GM12878 (cell line): ENCODE data around the gene MILR1. TPM values are rescaled to one million over a fixed set of nuclear protein-coding genes. Genes with fewer than 3 reads are reported as not detected.

Source experiments
- ATAC-seq: fragments of 200-7000 bp; cut with Tn5 transposase; 3 replicates; pipeline ENCODE4 v1.9.1; 2020; ENCODE audit warnings: mild to moderate bottlenecking, moderate library complexity
- BruUV-seq: library from RNA; stranded (reverse); fragments of 400-500 nt; replicated peaks from 2 replicates; lab custom pipeline; 2021; lab: Mats Ljungman, UMichigan
- CTCF ChIA-PET: fragments of 300-600 bp; sonication (Branson Sonifier 250); formaldehyde crosslinking; extraction: SDS; loops from one replicate; lab custom pipeline; 2021; ENCODE audit warnings: inconsistent platforms; lab: Yijun Ruan, JAX
- POLR2A ChIA-PET: fragments of 350-600 bp; formaldehyde crosslinking; extraction: SDS; loops from one replicate; lab custom pipeline; 2021; ENCODE audit warnings: inconsistent platforms; lab: Charles Lee
- RAD21 ChIA-PET: fragments of 300-600 bp; sonication (Branson Sonifier 250); formaldehyde crosslinking; loops from one replicate; lab custom pipeline; 2023; ENCODE audit warnings: antibody characterized with exemption; ENCODE audit not compliant: unreplicated experiment; lab: Charles Lee
- SMC1A ChIA-PET: fragments of 300-600 bp; sonication (Branson Sonifier 250); formaldehyde crosslinking; loops from one replicate; lab custom pipeline; 2023; ENCODE audit not compliant: unreplicated experiment, uncharacterized antibody; lab: Charles Lee
- DNase-seq: peaks from one replicate; pipeline ENCODE4 v3.0.0-alpha.2; 2011; ENCODE audit warnings: low read depth, low spot score
- FAIRE-seq: peaks from 3 replicates; lab custom pipeline; 2011; peaks lifted over from hg19 to GRCh38; lab: Jason Lieb, UNC
- H2AFZ ChIP-seq: 2 replicates; pipeline ENCODE4 v1.6.0; 2011; ENCODE audit warnings: low read depth, low read length, control low read depth; ENCODE audit not compliant: control insufficient read depth
- H3K27ac ChIP-seq: 2 replicates; pipeline ENCODE4 v1.5.1; 2011; ENCODE audit warnings: control low read depth; ENCODE audit not compliant: control insufficient read depth, insufficient read depth
- H3K27me3 ChIP-seq, 2 experiments: replicated peaks in 1 of 2; 2 replicates each; pipeline versions ENCODE4 v1.6.0 to v1.6.1; 2011; ENCODE audit warnings: low read length in 1 of 2; ENCODE audit not compliant: control insufficient read depth in 2 of 2, insufficient read depth in 2 of 2
- H3K36me3 ChIP-seq, 2 experiments: 2 replicates each; pipeline ENCODE4 v1.5.1; 2011; ENCODE audit warnings: low read length in 1 of 2; ENCODE audit not compliant: control insufficient read depth in 2 of 2, insufficient read depth in 2 of 2
- H3K4me1 ChIP-seq: 2 replicates; pipeline ENCODE4 v1.6.1; 2011; ENCODE audit warnings: mild to moderate bottlenecking, low read length, moderate library complexity, mixed read lengths; ENCODE audit not compliant: control insufficient read depth, insufficient read depth
- H3K4me2 ChIP-seq: 2 replicates; pipeline ENCODE4 v1.6.0; 2011; ENCODE audit warnings: control low read depth; ENCODE audit not compliant: control insufficient read depth, insufficient read depth
- H3K4me3 ChIP-seq: fragments of 200-600 bp; sonication (generic); 2 replicates; pipeline ENCODE4 v1.5.1; 2016
- H3K79me2 ChIP-seq: 2 replicates; pipeline ENCODE4 v1.6.0; 2011; ENCODE audit warnings: low read length; ENCODE audit not compliant: control insufficient read depth, insufficient read depth
- H3K9ac ChIP-seq: 2 replicates; pipeline ENCODE4 v1.8.0; 2011; ENCODE audit warnings: low read length, control low read depth, mixed read lengths; ENCODE audit not compliant: control insufficient read depth, insufficient read depth
- H3K9me3 ChIP-seq: replicated peaks from 3 replicates; pipeline ENCODE4 v1.5.1; 2011; ENCODE audit warnings: mild to moderate bottlenecking, low read length; ENCODE audit not compliant: control insufficient read depth, insufficient read depth
- H4K20me1 ChIP-seq: 2 replicates; pipeline ENCODE4 v1.6.0; 2011; ENCODE audit not compliant: control insufficient read depth, insufficient read depth
- ATF7 ChIP-seq: fragments of 450-650 bp; IDR thresholded peaks from 2 replicates; pipeline ENCODE4 v1.6.1; 2016; ENCODE audit warnings: low read depth, mild to moderate bottlenecking
- FOXK2 ChIP-seq: fragments of 450-650 bp; IDR thresholded peaks from 2 replicates; pipeline ENCODE4 v1.6.1; 2017; ENCODE audit warnings: mild to moderate bottlenecking, moderate library complexity
- HCFC1 ChIP-seq: fragments of 150-350 bp; IDR thresholded peaks from 2 replicates; pipeline ENCODE4 v1.6.1; 2014; ENCODE audit warnings: low read length
- IRF3 ChIP-seq: fragments of 450-650 bp; IDR thresholded peaks from 2 replicates; pipeline ENCODE4 v1.6.1; 2014; ENCODE audit warnings: mild to moderate bottlenecking
- IRF4 ChIP-seq: IDR thresholded peaks from 2 replicates; pipeline ENCODE4 v1.6.1; 2011; ENCODE audit warnings: low read depth, low read length
- IRF5 ChIP-seq: fragments of 450-650 bp; IDR thresholded peaks from 2 replicates; pipeline ENCODE4 v1.6.1; 2017; ENCODE audit warnings: borderline replicate concordance
- KDM1A ChIP-seq: fragments of 200-600 bp; sonication (generic); IDR thresholded peaks from 2 replicates; pipeline ENCODE4 v1.6.1; 2016; ENCODE audit warnings: borderline replicate concordance
- NFXL1 ChIP-seq: fragments of 450-650 bp; IDR thresholded peaks from 2 replicates; pipeline ENCODE4 v1.6.1; 2017; ENCODE audit warnings: antibody characterized with exemption, mild to moderate bottlenecking, borderline replicate concordance
- NFYB ChIP-seq: IDR thresholded peaks from 2 replicates; pipeline ENCODE4 v1.6.1; 2011; ENCODE audit warnings: low read depth, mild to moderate bottlenecking, low read length, improper control_type of control experiment, moderate library complexity; ENCODE audit not compliant: insufficient read depth
- RAD21 ChIP-seq: IDR thresholded peaks from 2 replicates; pipeline ENCODE4 v1.6.1; 2011; ENCODE audit warnings: mild to moderate bottlenecking, low read depth, low read length, moderate library complexity; ENCODE audit not compliant: insufficient read depth
- RELA ChIP-seq: fragments of 450-650 bp; IDR thresholded peaks from 2 replicates; pipeline ENCODE4 v1.8.0; 2014; ENCODE audit warnings: borderline replicate concordance; ENCODE audit not compliant: partially characterized antibody
- SMAD1 ChIP-seq: fragments of 450-650 bp; IDR thresholded peaks from 2 replicates; pipeline ENCODE4 v1.6.1; 2018; ENCODE audit warnings: mild to moderate bottlenecking, low read depth; ENCODE audit not compliant: partially characterized antibody
- SUZ12 ChIP-seq: fragments of 200-600 bp; sonication (generic); IDR thresholded peaks from one replicate; pipeline ENCODE4 v1.6.1; 2018; ENCODE audit warnings: antibody characterized with exemption, mild to moderate bottlenecking; ENCODE audit not compliant: unreplicated experiment
- ZBTB11 ChIP-seq: fragments of 450-650 bp; formaldehyde crosslinking; IDR thresholded peaks from 2 replicates; pipeline ENCODE4 v1.5.0; 2022; ENCODE audit warnings: mild to moderate bottlenecking, missing genetic modification characterization
- ZBTB40 ChIP-seq: fragments of 450-650 bp; IDR thresholded peaks from 2 replicates; pipeline ENCODE4 v1.6.1; 2016; ENCODE audit warnings: mild to moderate bottlenecking, moderate library complexity, borderline replicate concordance
- WGBS: methylation state at CpG from one replicate; pipeline ENCODE4 v1.1.6; 2016; ENCODE audit warnings: low lambda C conversion rate; ENCODE audit not compliant: insufficient replicate concordance, insufficient coverage; ENCODE audit errors: missing lambda C conversion rate; 5-methylcytosine and 5-hydroxymethylcytosine counted together
- in situ Hi-C: fragments of 300-500 bp; cut with MboI; formaldehyde crosslinking; loops from 9 replicates; pipeline ENCODE4 v1.14.3; 2018; ENCODE audit warnings: mixed read lengths
- intact Hi-C: fragments of 100-400 bp; cut with micrococcal nuclease; formaldehyde crosslinking; loops from one replicate; pipeline ENCODE4 v1.14.2; 2022; ENCODE audit not compliant: unreplicated experiment
- polyA plus RNA-seq, 11 experiments: library from polyadenylated mRNA; depleted of rRNA in 4 of 11; unstranded in 6 of 11; stranded (reverse) in 5 of 11; fragments of >200 nt; fragmentation: Nextera tagmentation in 4 of 11; fragmentation: Illumina TruSeq in 1 of 11; extraction: Ambion mirVana in 4 of 11; extraction: Trizol in 1 of 11; gene quantifications; 1 replicate in 1 of 11; 2 replicates in 10 of 11; pipeline versions ENCODE4 v1.2.1 to v1.2.3, GENCODE V29; 2011 to 2016; ENCODE audit warnings: inconsistent platforms in 2 of 11, missing spikeins in 2 of 11, low read depth in 1 of 11
- total RNA-seq, 4 experiments: library from RNA; depleted of rRNA in 3 of 4; stranded (reverse); fragments of >200 nt in 3 of 4; fragmentation: Illumina TruSeq in 1 of 4; extraction: Trizol in 1 of 4; gene quantifications; 2 replicates each; pipeline versions ENCODE4 v1.2.1 to v1.2.3, GENCODE V29; 2013 to 2021

The MILR1 gene
- total and polyA plus RNA-seq, 10 of the 15 experiments (the other 5 are each of a cell fraction or from before 2014, with no cell fraction given) = 2.0 to 47.2 (median 17.2) TPM

GRCh38 chr17:64458756-64459155, 9.8 kb downstream of the MILR1 start:
- no peak for DNase-seq
- Histone ChIP-seq H3K4me2 (no peak overlapping the region), H3K4me1 (peaks cover 20% of the 10 kb centered on the region), H4K20me1 (no peaks in the 10 kb centered on the region), H2AFZ (no peak overlapping the region), H3K9ac (no peak overlapping the region), H3K4me3 (no peak overlapping the region), H3K36me3 (no peaks in the 10 kb centered on the region), H3K9me3 (no peaks in the 10 kb centered on the region; the same call in 2 of the 3 replicates), H3K79me2 (no peaks in the 10 kb centered on the region), H3K27ac (no peak overlapping the region), H3K27me3 (no peaks in the 10 kb centered on the region)
- intact Hi-C loops = no loop called here
- no TSS peak for BruUV-seq
- in situ Hi-C loops = no loop called here
- FAIRE-seq = no peak
- CTCF ChIA-PET = no interaction called here
- SMC1A ChIA-PET = no interaction called here
- no peak for ATAC-seq
- POLR2A ChIA-PET = no interaction called here
- RAD21 ChIA-PET = no interaction called here
- WGBS = 44% methylated on average over 8 of the region's 8 CpGs
- TF ChIP-seq IRF3 (no peak), ZBTB40 (no peak), IRF5 (no peak), FOXK2 (no peak), RELA (no peak), KDM1A (no peak), IRF4 (no peak), SUZ12 (no peak), HCFC1 (no peak), RAD21 (no peak), NFYB (no peak), ATF7 (no peak), SMAD1 (no peak), NFXL1 (no peak), ZBTB11 (CRISPR knock-in tag) (no peak)
